Measurements from ENCODE around the gene CERS3. TPM values are rescaled to one million over a fixed set of nuclear protein-coding genes. Genes with fewer than 3 reads are reported as not detected.

CERS3 gene
- total and polyA plus RNA-seq, 2 experiments from 2014 or later = not detected

- DNase-seq (ENCODE audit: low read depth in 1 of 2, low spot score in 1 of 2) = no peak
- Histone ChIP-seq H3K9me3 (ENCODE audit: low read depth) (no peaks in the 10 kb centered on the region), H3K27me3 (no peaks in the 10 kb centered on the region), H3K36me3 (no peaks in the 10 kb centered on the region), H3K27ac (no peak overlapping the region), H3K4me3 (no peak overlapping the region), H3K4me1 (ENCODE audit: low read depth) (no peaks in the 10 kb centered on the region)
- TF ChIP-seq CTCF (IDR thresholded peaks at IDR 0.05; ENCODE audit: low read depth, low read length) = no peak
Observed at GRCh38 chr15:100521907-100522306, 6.8 kb downstream of the CERS3 start.

- Histone ChIP-seq H3K27ac (no peak overlapping the region), H3K27me3 (no peaks in the 10 kb centered on the region), H3K9me3 (ENCODE audit: low read depth) (no peaks in the 10 kb centered on the region), H3K36me3 (no peaks in the 10 kb centered on the region), H3K4me3 (no peak overlapping the region), H3K4me1 (ENCODE audit: low read depth) (no peaks in the 10 kb centered on the region)
- no peak for TF ChIP-seq CTCF (IDR thresholded peaks at IDR 0.05; ENCODE audit: low read depth, low read length)
- no peak for DNase-seq (ENCODE audit: low read depth in 1 of 2, low spot score in 1 of 2)
Observed at GRCh38 chr15:100520132-100520921, 8.4 kb downstream of the CERS3 start.

GRCh38 chr15:100517846-100518245, 10.9 kb downstream of the CERS3 start:
- no peaks in the 10 kb centered on the region for H3K27me3 ChIP-seq
- no peaks in the 10 kb centered on the region for H3K36me3 ChIP-seq
- TF ChIP-seq CTCF (IDR thresholded peaks at IDR 0.05; ENCODE audit: low read depth, low read length) = no peak
- no peaks in the 10 kb centered on the region for H3K9me3 ChIP-seq (ENCODE audit: low read depth)
- no peak overlapping the region for H3K27ac ChIP-seq
- no peak for DNase-seq (ENCODE audit: low read depth in 1 of 2, low spot score in 1 of 2)
- H3K4me3 ChIP-seq = no peak overlapping the region
- no peaks in the 10 kb centered on the region for H3K4me1 ChIP-seq (ENCODE audit: low read depth)

DNA sequence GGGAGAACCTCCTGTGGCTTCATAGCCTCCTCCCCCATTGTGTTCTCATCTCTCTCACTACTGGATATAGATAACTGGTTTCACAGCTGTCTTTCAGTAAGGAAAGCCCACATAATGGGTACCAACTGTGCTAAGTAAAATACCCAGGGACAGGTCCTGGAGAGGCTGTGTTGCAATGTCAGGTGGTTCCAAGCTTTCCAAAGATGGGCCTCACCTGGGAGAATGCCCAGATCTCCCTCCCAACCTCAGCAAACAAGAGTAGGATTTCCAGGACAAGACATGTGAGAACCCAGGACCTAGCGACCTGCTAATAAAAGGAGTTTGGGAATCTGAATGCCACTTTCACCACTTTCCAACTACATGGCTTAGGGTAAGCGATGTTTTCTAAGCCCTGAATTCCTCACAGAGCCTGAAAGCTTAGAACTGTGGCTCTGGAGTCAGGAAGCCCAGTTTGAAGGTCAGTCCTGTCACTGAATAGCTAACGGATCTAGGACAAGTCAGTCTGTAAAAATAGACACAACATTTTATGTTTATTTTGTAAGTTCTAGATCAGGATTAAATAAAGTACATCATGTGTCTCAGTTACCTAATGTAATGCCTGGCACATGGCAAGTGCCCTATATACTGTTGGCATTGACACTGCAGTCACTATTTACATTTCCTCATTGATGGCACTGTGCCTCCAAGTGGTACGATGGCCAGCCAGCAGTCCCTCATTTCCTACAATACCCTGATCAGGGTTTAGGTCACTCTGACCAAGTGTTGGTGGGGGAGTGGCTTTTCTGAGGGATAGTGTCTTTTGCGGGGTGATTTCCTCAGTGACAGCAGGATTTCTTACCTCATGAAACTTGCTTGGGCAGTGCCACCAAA, 11.9 kb downstream of the CERS3 start:
- H3K4me1 ChIP-seq (ENCODE audit: low read depth) = no peaks in the 10 kb centered on the region
- H3K4me3 ChIP-seq = no peak overlapping the region
- TF ChIP-seq CTCF (IDR thresholded peaks at IDR 0.05; ENCODE audit: low read depth, low read length) = no peak
- H3K9me3 ChIP-seq (ENCODE audit: low read depth) = no peaks in the 10 kb centered on the region
- no peak overlapping the region for H3K27ac ChIP-seq
- H3K27me3 ChIP-seq = no peaks in the 10 kb centered on the region
- DNase-seq (ENCODE audit: low read depth in 1 of 2, low spot score in 1 of 2) = no peak
- no peaks in the 10 kb centered on the region for H3K36me3 ChIP-seq

DNA sequence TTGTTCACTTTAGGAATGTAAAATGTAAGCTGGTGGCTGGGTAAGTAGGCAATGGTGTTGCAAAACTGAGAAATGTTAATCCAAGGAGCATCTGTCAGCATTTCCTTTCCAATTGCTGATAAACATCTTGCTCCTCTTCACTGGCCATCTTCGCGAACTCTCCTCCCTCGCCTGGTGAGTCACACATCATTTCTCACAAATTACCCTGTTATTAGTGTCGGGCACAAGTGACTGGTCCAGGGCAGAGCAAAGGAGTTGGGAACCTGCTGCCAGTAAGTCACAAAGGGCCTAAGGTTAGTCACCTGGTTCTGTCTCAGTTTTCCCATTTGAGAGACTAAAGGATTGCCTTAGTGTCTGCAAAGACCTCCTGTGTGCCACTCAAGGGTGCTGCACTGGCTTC, 13.0 kb downstream of the CERS3 start:
- no peak for DNase-seq (ENCODE audit: low read depth in 1 of 2, low spot score in 1 of 2)
- no peaks in the 10 kb centered on the region for H3K27me3 ChIP-seq
- no peak for TF ChIP-seq CTCF (IDR thresholded peaks at IDR 0.05; ENCODE audit: low read depth, low read length)
- H3K4me1 ChIP-seq (ENCODE audit: low read depth) = no peaks in the 10 kb centered on the region
- H3K4me3 ChIP-seq = no peak overlapping the region
- H3K27ac ChIP-seq = no peak overlapping the region
- no peaks in the 10 kb centered on the region for H3K9me3 ChIP-seq (ENCODE audit: low read depth)
- H3K36me3 ChIP-seq = no peaks in the 10 kb centered on the region

Data from cardiac muscle cell (in vitro differentiated cells and primary cell).